HuH-7.5 (cell line): ENCODE data around the gene PCNT.
"Not testable (repeated sequence)": the region's sequence is repeated elsewhere in the genome, so short reads cannot be mapped to it uniquely, and the experiment has no call there.

Source experiments
- DNase-seq: peaks from one replicate; pipeline ENCODE4 v3.0.0; 2011; ENCODE audit warnings: low spot score

Gene PCNT

GRCh38 chr21:46426313-46427046, 102.5 kb downstream of the PCNT start:
- no peak for DNase-seq

GRCh38 chr21:46427516-46427915, 103.6 kb downstream of the PCNT start:
- no peak for DNase-seq

- DNase-seq, result no peak
These were observed 104.3 kb downstream of the PCNT start for GRCh38 chr21:46428286-46428685.

- no peak for DNase-seq
These were observed 105.2 kb downstream of the PCNT start for GRCh38 chr21:46428987-46429710.

- DNase-seq, result no peak
These were observed 106.1 kb downstream of the PCNT start for GRCh38 chr21:46429754-46430681.

GRCh38 chr21:46431448-46431847, 107.5 kb downstream of the PCNT start:
- DNase-seq, result no peak

- no peak for DNase-seq
These were observed 108.0 kb downstream of the PCNT start for GRCh38 chr21:46431884-46432488.

GRCh38 chr21:46433116-46433515, 109.2 kb downstream of the PCNT start:
- not testable (repeated sequence) for DNase-seq

GRCh38 chr21:46434322-46434958, 110.5 kb downstream of the PCNT start:
- no peak for DNase-seq

- DNase-seq, result no peak
These were observed 111.9 kb downstream of the PCNT start for GRCh38 chr21:46435786-46436227.

- DNase-seq, result no peak
These were observed 112.7 kb downstream of the PCNT start for GRCh38 chr21:46436621-46437020.

GRCh38 chr21:46437096-46437498, 113.1 kb downstream of the PCNT start:
- no peak for DNase-seq

- DNase-seq, result no peak
These were observed 113.6 kb downstream of the PCNT start for GRCh38 chr21:46437511-46437910.

GRCh38 chr21:46438241-46438640, 114.3 kb downstream of the PCNT start:
- no peak for DNase-seq

GRCh38 chr21:46439906-46440305, 116.0 kb downstream of the PCNT start:
- DNase-seq, result no peak

- no peak for DNase-seq
These were observed 117.4 kb downstream of the PCNT start for GRCh38 chr21:46441331-46441730.

- DNase-seq, result no peak
These were observed 118.1 kb downstream of the PCNT start for GRCh38 chr21:46441961-46442498.

- DNase-seq, result no peak
These were observed 119.0 kb downstream of the PCNT start for GRCh38 chr21:46442938-46443337.

- no peak for DNase-seq
These were observed 120.0 kb downstream of the PCNT start for GRCh38 chr21:46443910-46444309.

GRCh38 chr21:46448108-46448507, 124.2 kb downstream of the PCNT start:
- no peak for DNase-seq

GRCh38 chr21:46448855-46449254, 124.9 kb downstream of the PCNT start:
- not testable (repeated sequence) for DNase-seq
